WTC11 (cell line): Measurements from ENCODE around the gene SDC1. TPM values are rescaled to one million over a fixed set of nuclear protein-coding genes. Genes with fewer than 3 reads are reported as not detected.

ENCODE experiments used
- ATAC-seq: fragments of 200-7000 bp; cut with Tn5 transposase; 2 replicates; pipeline ENCODE4 v1.10.0; 2021; ENCODE audit warnings: mild to moderate bottlenecking, moderate library complexity
- CTCF ChIA-PET: fragments of 300-600 bp; sonication (Branson Sonifier 250); formaldehyde crosslinking; loops from one replicate; lab custom pipeline; 2021; ENCODE audit warnings: antibody characterized with exemption; lab: Charles Lee
- POLR2A ChIA-PET: fragments of 350-600 bp; sonication (Branson Sonifier 250); formaldehyde crosslinking; loops from one replicate; lab custom pipeline; 2021; ENCODE audit warnings: antibody characterized with exemption; lab: Charles Lee
- DNase-seq: peaks from one replicate; pipeline ENCODE4 v3.0.0; 2021; ENCODE audit warnings: low spot score
- H3K27ac Mint-ChIP-seq: 2 replicates; pipeline ENCODE4 v1.8.0; 2021; ENCODE audit warnings: mixed read lengths
- H3K27me3 Mint-ChIP-seq: 2 replicates; pipeline ENCODE4 v1.8.0; 2021; ENCODE audit warnings: low read depth, mild to moderate bottlenecking, moderate library complexity, mixed read lengths
- H3K36me3 Mint-ChIP-seq: 2 replicates; pipeline ENCODE4 v1.8.0; 2021; ENCODE audit warnings: mixed read lengths
- H3K4me1 Mint-ChIP-seq: 2 replicates; pipeline ENCODE4 v1.8.0; 2022; ENCODE audit warnings: mixed read lengths
- H3K4me3 Mint-ChIP-seq: 2 replicates; pipeline ENCODE4 v1.8.0; 2021; ENCODE audit warnings: mild to moderate bottlenecking, moderate library complexity, mixed read lengths
- H3K9me3 Mint-ChIP-seq: 2 replicates; pipeline ENCODE4 v1.8.0; 2021; ENCODE audit warnings: mixed read lengths
- CREM ChIP-seq: sonication (generic); formaldehyde crosslinking; IDR thresholded peaks from 2 replicates; pipeline ENCODE4 v1.8.1; 2022; ENCODE audit warnings: mild to moderate bottlenecking, missing genetic modification reagents, moderate library complexity
- ESRRA ChIP-seq: sonication (generic); formaldehyde crosslinking; IDR thresholded peaks from 2 replicates; pipeline ENCODE4 v1.8.1; 2022; ENCODE audit warnings: mild to moderate bottlenecking, missing genetic modification reagents, borderline replicate concordance
- ETV6 ChIP-seq: sonication (generic); formaldehyde crosslinking; IDR thresholded peaks from 2 replicates; pipeline ENCODE4 v1.8.1; 2022; ENCODE audit warnings: mild to moderate bottlenecking, missing genetic modification reagents
- FOXK1 ChIP-seq: sonication (generic); formaldehyde crosslinking; IDR thresholded peaks from 2 replicates; pipeline ENCODE4 v1.8.0; 2022; ENCODE audit warnings: mild to moderate bottlenecking, moderate library complexity, missing genetic modification reagents
- FOXP1 ChIP-seq: sonication (generic); formaldehyde crosslinking; IDR thresholded peaks from 2 replicates; pipeline ENCODE4 v1.8.0; 2022; ENCODE audit warnings: missing genetic modification reagents, mild to moderate bottlenecking, moderate library complexity, borderline replicate concordance
- MXD4 ChIP-seq: fragments of 250-450 bp; sonication (Bioruptor Pico); IDR thresholded peaks from 2 replicates; pipeline ENCODE4 v1.8.0; 2021; ENCODE audit warnings: mild to moderate bottlenecking, moderate library complexity, borderline replicate concordance
- NR1H2 ChIP-seq: sonication (generic); formaldehyde crosslinking; IDR thresholded peaks from 2 replicates; pipeline ENCODE4 v1.9.0; 2021; ENCODE audit warnings: mild to moderate bottlenecking, moderate library complexity, missing genetic modification reagents
- PRRX2 ChIP-seq: fragments of 250-450 bp; sonication (Bioruptor Pico); IDR thresholded peaks from 2 replicates; pipeline ENCODE4 v1.8.0; 2021; ENCODE audit warnings: mild to moderate bottlenecking
- SMAD3 ChIP-seq: sonication (generic); formaldehyde crosslinking; IDR thresholded peaks from 2 replicates; pipeline ENCODE4 v1.8.0; 2022; ENCODE audit warnings: missing genetic modification reagents, mild to moderate bottlenecking, borderline replicate concordance
- SP1 ChIP-seq: sonication (generic); formaldehyde crosslinking; conservative IDR thresholded peaks from 2 replicates; pipeline ENCODE4 v1.8.1; 2022; ENCODE audit warnings: missing genetic modification reagents
- ZNF219 ChIP-seq: sonication (generic); formaldehyde crosslinking; IDR thresholded peaks from 2 replicates; pipeline ENCODE4 v1.8.0; 2023; ENCODE audit warnings: missing genetic modification reagents, mild to moderate bottlenecking, borderline replicate concordance
- ZNF317 ChIP-seq: sonication (generic); formaldehyde crosslinking; IDR thresholded peaks from 2 replicates; pipeline ENCODE4 v1.8.1; 2023; ENCODE audit warnings: low read depth, mild to moderate bottlenecking, moderate library complexity, missing genetic modification reagents, borderline replicate concordance
- ZNF416 ChIP-seq: fragments of 250-450 bp; sonication (Bioruptor Pico); IDR thresholded peaks from 2 replicates; pipeline ENCODE4 v1.9.0; 2021; ENCODE audit warnings: mild to moderate bottlenecking, inconsistent platforms
- total RNA-seq: library from RNA; stranded (reverse); gene quantifications from 3 replicates; pipeline ENCODE4 v1.2.3, GENCODE V29; 2021
- TF ChIP-seq, protein P1 (sequence below): sonication (generic); formaldehyde crosslinking; IDR thresholded peaks from 2 replicates; pipeline ENCODE4 v1.8.0; 2022; ENCODE audit warnings: mild to moderate bottlenecking, missing genetic modification reagents
- TF ChIP-seq, protein P2 (sequence below): sonication (generic); formaldehyde crosslinking; IDR thresholded peaks from 2 replicates; pipeline ENCODE4 v1.8.1; 2023; ENCODE audit warnings: mild to moderate bottlenecking, missing genetic modification reagents, borderline replicate concordance
- TF ChIP-seq, protein P3 (sequence below): sonication (generic); formaldehyde crosslinking; IDR thresholded peaks from 2 replicates; pipeline ENCODE4 v1.8.1; 2022; ENCODE audit warnings: low read depth, mild to moderate bottlenecking, moderate library complexity, missing genetic modification reagents, borderline replicate concordance
- TF ChIP-seq, protein P4 (sequence below): sonication (generic); formaldehyde crosslinking; IDR thresholded peaks from 2 replicates; pipeline ENCODE4 v1.8.1; 2022; ENCODE audit warnings: mild to moderate bottlenecking, moderate library complexity, missing genetic modification reagents
- TF ChIP-seq, protein P5 (sequence below): sonication (generic); formaldehyde crosslinking; IDR thresholded peaks from 2 replicates; pipeline ENCODE4 v1.8.0; 2022; ENCODE audit warnings: mild to moderate bottlenecking, missing genetic modification reagents
- TF ChIP-seq, protein P6 (sequence below): fragments of 250-450 bp; sonication (Bioruptor Pico); IDR thresholded peaks from 2 replicates; pipeline ENCODE4 v2.1.2; 2022; ENCODE audit warnings: mild to moderate bottlenecking, moderate library complexity
- TF ChIP-seq, protein P7 (sequence below): sonication (generic); formaldehyde crosslinking; IDR thresholded peaks from 2 replicates; pipeline ENCODE4 v1.8.0; 2023; ENCODE audit warnings: mild to moderate bottlenecking, missing genetic modification reagents
- TF ChIP-seq, protein P8 (sequence below): sonication (generic); formaldehyde crosslinking; IDR thresholded peaks from 2 replicates; pipeline ENCODE4 v1.8.1; 2023; ENCODE audit warnings: mild to moderate bottlenecking, missing genetic modification reagents

SDC1 gene
- total RNA-seq, 1 experiment from 2014 or later: 52.6 TPM

DNA sequence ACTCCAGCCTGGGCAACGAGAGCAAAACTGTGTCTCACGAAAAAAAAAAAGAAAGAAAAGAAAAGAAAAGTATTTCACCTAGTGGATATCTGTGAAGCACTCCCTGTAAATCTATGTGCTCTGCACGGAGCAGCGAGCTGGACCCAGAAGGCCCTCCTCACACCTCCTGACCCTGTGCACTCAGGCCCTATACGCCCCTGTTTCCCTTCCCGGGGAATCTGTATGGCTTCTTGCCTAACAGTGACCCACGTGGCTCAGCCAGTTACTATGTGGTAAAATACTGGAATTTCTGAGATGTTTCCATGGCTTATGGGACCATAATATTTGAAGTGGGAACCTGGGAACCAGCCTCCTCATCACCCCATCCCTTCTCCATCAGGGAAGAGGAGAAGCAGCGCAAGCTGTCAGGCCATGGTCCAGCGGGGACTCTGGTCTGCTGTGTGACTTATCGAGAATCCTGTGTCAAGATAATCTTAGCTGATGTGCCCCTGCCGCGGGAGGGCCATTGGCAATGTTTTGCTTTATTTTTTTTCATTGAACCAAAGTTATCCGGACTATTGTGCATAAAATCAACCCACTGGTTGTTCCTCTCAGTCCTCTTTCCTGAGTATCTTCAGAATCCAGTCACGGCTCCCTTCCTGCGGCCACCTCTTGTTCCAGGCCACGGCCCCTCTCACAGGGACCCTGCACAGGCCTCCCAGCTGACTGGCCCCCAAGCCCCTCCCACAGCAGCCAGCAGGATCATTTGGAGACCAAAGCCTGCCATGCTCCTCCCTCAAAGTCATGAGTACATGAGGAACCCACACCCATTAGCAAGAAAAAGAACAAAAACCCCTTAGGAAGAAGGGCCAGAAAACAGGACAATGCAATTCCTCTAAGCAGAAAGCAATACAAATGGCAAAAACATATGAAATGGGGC, 30.6 kb downstream of the SDC1 start (continued):
- TF ChIP-seq, protein P1, sequence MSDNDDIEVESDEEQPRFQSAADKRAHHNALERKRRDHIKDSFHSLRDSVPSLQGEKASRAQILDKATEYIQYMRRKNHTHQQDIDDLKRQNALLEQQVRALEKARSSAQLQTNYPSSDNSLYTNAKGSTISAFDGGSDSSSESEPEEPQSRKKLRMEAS (CRISPR knock-in tag): no peak
- TF ChIP-seq, protein P2, sequence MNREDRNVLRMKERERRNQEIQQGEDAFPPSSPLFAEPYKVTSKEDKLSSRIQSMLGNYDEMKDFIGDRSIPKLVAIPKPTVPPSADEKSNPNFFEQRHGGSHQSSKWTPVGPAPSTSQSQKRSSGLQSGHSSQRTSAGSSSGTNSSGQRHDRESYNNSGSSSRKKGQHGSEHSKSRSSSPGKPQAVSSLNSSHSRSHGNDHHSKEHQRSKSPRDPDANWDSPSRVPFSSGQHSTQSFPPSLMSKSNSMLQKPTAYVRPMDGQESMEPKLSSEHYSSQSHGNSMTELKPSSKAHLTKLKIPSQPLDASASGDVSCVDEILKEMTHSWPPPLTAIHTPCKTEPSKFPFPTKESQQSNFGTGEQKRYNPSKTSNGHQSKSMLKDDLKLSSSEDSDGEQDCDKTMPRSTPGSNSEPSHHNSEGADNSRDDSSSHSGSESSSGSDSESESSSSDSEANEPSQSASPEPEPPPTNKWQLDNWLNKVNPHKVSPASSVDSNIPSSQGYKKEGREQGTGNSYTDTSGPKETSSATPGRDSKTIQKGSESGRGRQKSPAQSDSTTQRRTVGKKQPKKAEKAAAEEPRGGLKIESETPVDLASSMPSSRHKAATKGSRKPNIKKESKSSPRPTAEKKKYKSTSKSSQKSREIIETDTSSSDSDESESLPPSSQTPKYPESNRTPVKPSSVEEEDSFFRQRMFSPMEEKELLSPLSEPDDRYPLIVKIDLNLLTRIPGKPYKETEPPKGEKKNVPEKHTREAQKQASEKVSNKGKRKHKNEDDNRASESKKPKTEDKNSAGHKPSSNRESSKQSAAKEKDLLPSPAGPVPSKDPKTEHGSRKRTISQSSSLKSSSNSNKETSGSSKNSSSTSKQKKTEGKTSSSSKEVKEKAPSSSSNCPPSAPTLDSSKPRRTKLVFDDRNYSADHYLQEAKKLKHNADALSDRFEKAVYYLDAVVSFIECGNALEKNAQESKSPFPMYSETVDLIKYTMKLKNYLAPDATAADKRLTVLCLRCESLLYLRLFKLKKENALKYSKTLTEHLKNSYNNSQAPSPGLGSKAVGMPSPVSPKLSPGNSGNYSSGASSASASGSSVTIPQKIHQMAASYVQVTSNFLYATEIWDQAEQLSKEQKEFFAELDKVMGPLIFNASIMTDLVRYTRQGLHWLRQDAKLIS (CRISPR knock-in tag): no peak
- TF ChIP-seq PRRX2 (CRISPR knock-in tag) (no peak), FOXK1 (no peak), ESRRA (CRISPR knock-in tag) (no peak), SMAD3 (CRISPR knock-in tag) (no peak), MXD4 (CRISPR knock-in tag) (no peak), ZNF219 (CRISPR knock-in tag) (no peak), ZNF317 (CRISPR knock-in tag) (no peak)
- TF ChIP-seq, protein P3, sequence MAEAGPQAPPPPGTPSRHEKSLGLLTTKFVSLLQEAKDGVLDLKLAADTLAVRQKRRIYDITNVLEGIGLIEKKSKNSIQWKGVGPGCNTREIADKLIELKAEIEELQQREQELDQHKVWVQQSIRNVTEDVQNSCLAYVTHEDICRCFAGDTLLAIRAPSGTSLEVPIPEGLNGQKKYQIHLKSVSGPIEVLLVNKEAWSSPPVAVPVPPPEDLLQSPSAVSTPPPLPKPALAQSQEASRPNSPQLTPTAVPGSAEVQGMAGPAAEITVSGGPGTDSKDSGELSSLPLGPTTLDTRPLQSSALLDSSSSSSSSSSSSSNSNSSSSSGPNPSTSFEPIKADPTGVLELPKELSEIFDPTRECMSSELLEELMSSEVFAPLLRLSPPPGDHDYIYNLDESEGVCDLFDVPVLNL: no peak
- TF ChIP-seq, protein P4, sequence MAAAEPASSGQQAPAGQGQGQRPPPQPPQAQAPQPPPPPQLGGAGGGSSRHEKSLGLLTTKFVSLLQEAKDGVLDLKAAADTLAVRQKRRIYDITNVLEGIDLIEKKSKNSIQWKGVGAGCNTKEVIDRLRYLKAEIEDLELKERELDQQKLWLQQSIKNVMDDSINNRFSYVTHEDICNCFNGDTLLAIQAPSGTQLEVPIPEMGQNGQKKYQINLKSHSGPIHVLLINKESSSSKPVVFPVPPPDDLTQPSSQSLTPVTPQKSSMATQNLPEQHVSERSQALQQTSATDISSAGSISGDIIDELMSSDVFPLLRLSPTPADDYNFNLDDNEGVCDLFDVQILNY (CRISPR knock-in tag): no peak
- TF ChIP-seq, protein P5, sequence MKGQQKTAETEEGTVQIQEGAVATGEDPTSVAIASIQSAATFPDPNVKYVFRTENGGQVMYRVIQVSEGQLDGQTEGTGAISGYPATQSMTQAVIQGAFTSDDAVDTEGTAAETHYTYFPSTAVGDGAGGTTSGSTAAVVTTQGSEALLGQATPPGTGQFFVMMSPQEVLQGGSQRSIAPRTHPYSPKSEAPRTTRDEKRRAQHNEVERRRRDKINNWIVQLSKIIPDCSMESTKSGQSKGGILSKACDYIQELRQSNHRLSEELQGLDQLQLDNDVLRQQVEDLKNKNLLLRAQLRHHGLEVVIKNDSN (CRISPR knock-in tag): no peak

DNA sequence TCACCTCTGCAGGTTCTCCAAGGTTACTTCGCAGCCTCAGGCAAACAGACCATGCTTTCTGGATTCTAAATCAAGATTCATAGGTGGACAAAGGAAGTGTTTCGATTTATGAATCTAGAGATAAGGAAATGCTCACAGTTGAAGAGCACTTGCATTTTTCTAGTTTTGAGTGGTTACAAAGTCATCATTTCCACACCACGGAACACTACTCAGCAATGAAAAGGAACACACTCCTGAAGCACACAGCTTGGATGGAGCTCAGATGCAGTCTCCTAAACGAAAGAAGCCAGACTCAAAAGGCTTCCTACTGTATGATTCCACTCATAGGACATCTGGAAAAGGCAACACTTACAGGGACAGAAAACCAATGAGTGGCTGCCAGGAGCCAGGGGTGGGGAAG, 31.7 kb downstream of the SDC1 start:
- Mint-ChIP-seq H3K4me3 (no peak overlapping the region), H3K4me1 (peaks cover 23% of the 10 kb centered on the region), H3K9me3 (no peaks in the 10 kb centered on the region), H3K36me3 (no peaks in the 10 kb centered on the region), H3K27ac (no peak overlapping the region), H3K27me3 (no peaks in the 10 kb centered on the region)
- ATAC-seq: no peak
- CTCF ChIA-PET: no interaction called here
- POLR2A ChIA-PET: no interaction called here
- DNase-seq: no peak
- no peak for TF ChIP-seq ZNF416 (CRISPR knock-in tag)
- no peak for TF ChIP-seq ZNF219 (CRISPR knock-in tag)
- TF ChIP-seq, protein P6, sequence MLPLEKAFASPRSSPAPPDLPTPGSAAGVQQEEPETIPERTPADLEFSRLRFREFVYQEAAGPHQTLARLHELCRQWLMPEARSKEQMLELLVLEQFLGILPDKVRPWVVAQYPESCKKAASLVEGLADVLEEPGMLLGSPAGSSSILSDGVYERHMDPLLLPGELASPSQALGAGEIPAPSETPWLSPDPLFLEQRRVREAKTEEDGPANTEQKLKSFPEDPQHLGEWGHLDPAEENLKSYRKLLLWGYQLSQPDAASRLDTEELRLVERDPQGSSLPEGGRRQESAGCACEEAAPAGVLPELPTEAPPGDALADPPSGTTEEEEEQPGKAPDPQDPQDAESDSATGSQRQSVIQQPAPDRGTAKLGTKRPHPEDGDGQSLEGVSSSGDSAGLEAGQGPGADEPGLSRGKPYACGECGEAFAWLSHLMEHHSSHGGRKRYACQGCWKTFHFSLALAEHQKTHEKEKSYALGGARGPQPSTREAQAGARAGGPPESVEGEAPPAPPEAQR (CRISPR knock-in tag): no peak
- TF ChIP-seq, protein P7, sequence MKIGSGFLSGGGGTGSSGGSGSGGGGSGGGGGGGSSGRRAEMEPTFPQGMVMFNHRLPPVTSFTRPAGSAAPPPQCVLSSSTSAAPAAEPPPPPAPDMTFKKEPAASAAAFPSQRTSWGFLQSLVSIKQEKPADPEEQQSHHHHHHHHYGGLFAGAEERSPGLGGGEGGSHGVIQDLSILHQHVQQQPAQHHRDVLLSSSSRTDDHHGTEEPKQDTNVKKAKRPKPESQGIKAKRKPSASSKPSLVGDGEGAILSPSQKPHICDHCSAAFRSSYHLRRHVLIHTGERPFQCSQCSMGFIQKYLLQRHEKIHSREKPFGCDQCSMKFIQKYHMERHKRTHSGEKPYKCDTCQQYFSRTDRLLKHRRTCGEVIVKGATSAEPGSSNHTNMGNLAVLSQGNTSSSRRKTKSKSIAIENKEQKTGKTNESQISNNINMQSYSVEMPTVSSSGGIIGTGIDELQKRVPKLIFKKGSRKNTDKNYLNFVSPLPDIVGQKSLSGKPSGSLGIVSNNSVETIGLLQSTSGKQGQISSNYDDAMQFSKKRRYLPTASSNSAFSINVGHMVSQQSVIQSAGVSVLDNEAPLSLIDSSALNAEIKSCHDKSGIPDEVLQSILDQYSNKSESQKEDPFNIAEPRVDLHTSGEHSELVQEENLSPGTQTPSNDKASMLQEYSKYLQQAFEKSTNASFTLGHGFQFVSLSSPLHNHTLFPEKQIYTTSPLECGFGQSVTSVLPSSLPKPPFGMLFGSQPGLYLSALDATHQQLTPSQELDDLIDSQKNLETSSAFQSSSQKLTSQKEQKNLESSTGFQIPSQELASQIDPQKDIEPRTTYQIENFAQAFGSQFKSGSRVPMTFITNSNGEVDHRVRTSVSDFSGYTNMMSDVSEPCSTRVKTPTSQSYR (CRISPR knock-in tag): no peak
- TF ChIP-seq, protein P5 (CRISPR knock-in tag): no peak
- TF ChIP-seq ETV6 (CRISPR knock-in tag): no peak
- no peak for TF ChIP-seq FOXP1 (CRISPR knock-in tag)
- no peak for TF ChIP-seq CREM
- TF ChIP-seq SP1: no peak
- no peak for TF ChIP-seq ESRRA (CRISPR knock-in tag)
- TF ChIP-seq, protein P8, sequence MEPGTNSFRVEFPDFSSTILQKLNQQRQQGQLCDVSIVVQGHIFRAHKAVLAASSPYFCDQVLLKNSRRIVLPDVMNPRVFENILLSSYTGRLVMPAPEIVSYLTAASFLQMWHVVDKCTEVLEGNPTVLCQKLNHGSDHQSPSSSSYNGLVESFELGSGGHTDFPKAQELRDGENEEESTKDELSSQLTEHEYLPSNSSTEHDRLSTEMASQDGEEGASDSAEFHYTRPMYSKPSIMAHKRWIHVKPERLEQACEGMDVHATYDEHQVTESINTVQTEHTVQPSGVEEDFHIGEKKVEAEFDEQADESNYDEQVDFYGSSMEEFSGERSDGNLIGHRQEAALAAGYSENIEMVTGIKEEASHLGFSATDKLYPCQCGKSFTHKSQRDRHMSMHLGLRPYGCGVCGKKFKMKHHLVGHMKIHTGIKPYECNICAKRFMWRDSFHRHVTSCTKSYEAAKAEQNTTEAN (CRISPR knock-in tag): no peak
- no peak for TF ChIP-seq NR1H2 (CRISPR knock-in tag)
